GM12878 (cell line): ENCODE results near the gene EPHB1. TPM values are rescaled to one million over a fixed set of nuclear protein-coding genes. Genes with fewer than 3 reads are reported as not detected.

Experiments used
- ATAC-seq: fragments of 200-7000 bp; cut with Tn5 transposase; 3 replicates; pipeline ENCODE4 v1.9.1; 2020; ENCODE audit warnings: mild to moderate bottlenecking, moderate library complexity
- BruUV-seq: library from RNA; stranded (reverse); fragments of 400-500 nt; replicated peaks from 2 replicates; lab custom pipeline; 2021; lab: Mats Ljungman, UMichigan
- CTCF ChIA-PET: fragments of 300-600 bp; sonication (Branson Sonifier 250); formaldehyde crosslinking; extraction: SDS; loops from one replicate; lab custom pipeline; 2021; ENCODE audit warnings: inconsistent platforms; lab: Yijun Ruan, JAX
- POLR2A ChIA-PET: fragments of 350-600 bp; formaldehyde crosslinking; extraction: SDS; loops from one replicate; lab custom pipeline; 2021; ENCODE audit warnings: inconsistent platforms; lab: Charles Lee
- RAD21 ChIA-PET: fragments of 300-600 bp; sonication (Branson Sonifier 250); formaldehyde crosslinking; loops from one replicate; lab custom pipeline; 2023; ENCODE audit warnings: antibody characterized with exemption; ENCODE audit not compliant: unreplicated experiment; lab: Charles Lee
- SMC1A ChIA-PET: fragments of 300-600 bp; sonication (Branson Sonifier 250); formaldehyde crosslinking; loops from one replicate; lab custom pipeline; 2023; ENCODE audit not compliant: unreplicated experiment, uncharacterized antibody; lab: Charles Lee
- DNase-seq: peaks from one replicate; pipeline ENCODE4 v3.0.0-alpha.2; 2011; ENCODE audit warnings: low read depth, low spot score
- FAIRE-seq: peaks from 3 replicates; lab custom pipeline; 2011; peaks lifted over from hg19 to GRCh38; lab: Jason Lieb, UNC
- H2AFZ ChIP-seq: 2 replicates; pipeline ENCODE4 v1.6.0; 2011; ENCODE audit warnings: low read depth, low read length, control low read depth; ENCODE audit not compliant: control insufficient read depth
- H3K27ac ChIP-seq: 2 replicates; pipeline ENCODE4 v1.5.1; 2011; ENCODE audit warnings: control low read depth; ENCODE audit not compliant: control insufficient read depth, insufficient read depth
- H3K27me3 ChIP-seq, 2 experiments: replicated peaks in 1 of 2; 2 replicates each; pipeline versions ENCODE4 v1.6.0 to v1.6.1; 2011; ENCODE audit warnings: low read length in 1 of 2; ENCODE audit not compliant: control insufficient read depth in 2 of 2, insufficient read depth in 2 of 2
- H3K36me3 ChIP-seq, 2 experiments: 2 replicates each; pipeline ENCODE4 v1.5.1; 2011; ENCODE audit warnings: low read length in 1 of 2; ENCODE audit not compliant: control insufficient read depth in 2 of 2, insufficient read depth in 2 of 2
- H3K4me1 ChIP-seq: 2 replicates; pipeline ENCODE4 v1.6.1; 2011; ENCODE audit warnings: mild to moderate bottlenecking, low read length, moderate library complexity, mixed read lengths; ENCODE audit not compliant: control insufficient read depth, insufficient read depth
- H3K4me2 ChIP-seq: 2 replicates; pipeline ENCODE4 v1.6.0; 2011; ENCODE audit warnings: control low read depth; ENCODE audit not compliant: control insufficient read depth, insufficient read depth
- H3K4me3 ChIP-seq: fragments of 200-600 bp; sonication (generic); 2 replicates; pipeline ENCODE4 v1.5.1; 2016
- H3K79me2 ChIP-seq: 2 replicates; pipeline ENCODE4 v1.6.0; 2011; ENCODE audit warnings: low read length; ENCODE audit not compliant: control insufficient read depth, insufficient read depth
- H3K9ac ChIP-seq: 2 replicates; pipeline ENCODE4 v1.8.0; 2011; ENCODE audit warnings: low read length, control low read depth, mixed read lengths; ENCODE audit not compliant: control insufficient read depth, insufficient read depth
- H3K9me3 ChIP-seq: replicated peaks from 3 replicates; pipeline ENCODE4 v1.5.1; 2011; ENCODE audit warnings: mild to moderate bottlenecking, low read length; ENCODE audit not compliant: control insufficient read depth, insufficient read depth
- H4K20me1 ChIP-seq: 2 replicates; pipeline ENCODE4 v1.6.0; 2011; ENCODE audit not compliant: control insufficient read depth, insufficient read depth
- ASH2L ChIP-seq: fragments of 300-600, 200-600 bp; sonication (generic); IDR thresholded peaks from 2 replicates; pipeline ENCODE4 v1.6.1; 2017; ENCODE audit warnings: low read depth, mild to moderate bottlenecking, borderline replicate concordance
- MTA3 ChIP-seq: IDR thresholded peaks from 2 replicates; pipeline ENCODE4 v1.6.1; 2012; ENCODE audit warnings: low read length, inconsistent platforms, borderline replicate concordance
- RAD51 ChIP-seq: fragments of 450-650 bp; IDR thresholded peaks from 2 replicates; pipeline ENCODE4 v1.6.1; 2016; ENCODE audit warnings: moderate library complexity, mild to moderate bottlenecking, inconsistent platforms
- RUNX3 ChIP-seq: IDR thresholded peaks from 2 replicates; pipeline ENCODE4 v1.6.1; 2012; ENCODE audit warnings: low read length, inconsistent platforms
- SRF ChIP-seq, 2 experiments: IDR thresholded peaks; 2 replicates each; pipeline ENCODE4 v1.6.1; 2011; ENCODE audit warnings: low read depth in 2 of 2, low read length in 2 of 2, mild to moderate bottlenecking in 1 of 2, moderate library complexity in 1 of 2
- ZNF217 ChIP-seq: fragments of 450-650 bp; IDR thresholded peaks from 2 replicates; pipeline ENCODE4 v1.6.1; 2017; ENCODE audit warnings: antibody characterized with exemption, mild to moderate bottlenecking
- ZNF687 ChIP-seq: fragments of 450-650 bp; IDR thresholded peaks from 2 replicates; pipeline ENCODE4 v1.6.1; 2017; ENCODE audit warnings: mild to moderate bottlenecking, moderate library complexity
- WGBS: methylation state at CpG from one replicate; pipeline ENCODE4 v1.1.6; 2016; ENCODE audit warnings: low lambda C conversion rate; ENCODE audit not compliant: insufficient replicate concordance, insufficient coverage; ENCODE audit errors: missing lambda C conversion rate; 5-methylcytosine and 5-hydroxymethylcytosine counted together
- in situ Hi-C: fragments of 300-500 bp; cut with MboI; formaldehyde crosslinking; loops from 9 replicates; pipeline ENCODE4 v1.14.3; 2018; ENCODE audit warnings: mixed read lengths
- intact Hi-C: fragments of 100-400 bp; cut with micrococcal nuclease; formaldehyde crosslinking; loops from one replicate; pipeline ENCODE4 v1.14.2; 2022; ENCODE audit not compliant: unreplicated experiment
- polyA plus RNA-seq, 11 experiments: library from polyadenylated mRNA; depleted of rRNA in 4 of 11; unstranded in 6 of 11; stranded (reverse) in 5 of 11; fragments of >200 nt; fragmentation: Nextera tagmentation in 4 of 11; fragmentation: Illumina TruSeq in 1 of 11; extraction: Ambion mirVana in 4 of 11; extraction: Trizol in 1 of 11; gene quantifications; 1 replicate in 1 of 11; 2 replicates in 10 of 11; pipeline versions ENCODE4 v1.2.1 to v1.2.3, GENCODE V29; 2011 to 2016; ENCODE audit warnings: inconsistent platforms in 2 of 11, missing spikeins in 2 of 11, low read depth in 1 of 11
- total RNA-seq, 4 experiments: library from RNA; depleted of rRNA in 3 of 4; stranded (reverse); fragments of >200 nt in 3 of 4; fragmentation: Illumina TruSeq in 1 of 4; extraction: Trizol in 1 of 4; gene quantifications; 2 replicates each; pipeline versions ENCODE4 v1.2.1 to v1.2.3, GENCODE V29; 2013 to 2021
- TF ChIP-seq, protein P1 (sequence below): IDR thresholded peaks from 2 replicates; pipeline ENCODE4 v1.6.1; 2012; ENCODE audit warnings: low read length, inconsistent platforms

Gene EPHB1
- total and polyA plus RNA-seq, 10 of the 15 experiments (the other 5 are each of a cell fraction or from before 2014, with no cell fraction given), result 0.33 to 23.8 (median 1.2) TPM

- Histone ChIP-seq H3K4me2 (no peak overlapping the region), H3K4me3 (no peak overlapping the region), H4K20me1 (no peaks in the 10 kb centered on the region), H2AFZ (no peak overlapping the region), H3K27ac (no peak overlapping the region), H3K36me3 (no peaks in the 10 kb centered on the region), H3K9me3 (no peaks in the 10 kb centered on the region; the same call in 2 of the 3 replicates), H3K9ac (no peak overlapping the region), H3K4me1 (no peaks in the 10 kb centered on the region), H3K27me3 (no peaks in the 10 kb centered on the region; a peak in 1 of 4 replicates), H3K79me2 (no peaks in the 10 kb centered on the region)
- CTCF ChIA-PET, result no interaction called here
- SMC1A ChIA-PET, result no interaction called here
- FAIRE-seq, result no peak
- WGBS, result 47% methylated on average over 3 of the region's 3 CpGs
- POLR2A ChIA-PET, result no interaction called here
- no peak for ATAC-seq
- BruUV-seq, result no TSS peak
- no peak for DNase-seq
- intact Hi-C loops, result no loop called here
- RAD21 ChIA-PET, result no interaction called here
- TF ChIP-seq, protein P1, sequence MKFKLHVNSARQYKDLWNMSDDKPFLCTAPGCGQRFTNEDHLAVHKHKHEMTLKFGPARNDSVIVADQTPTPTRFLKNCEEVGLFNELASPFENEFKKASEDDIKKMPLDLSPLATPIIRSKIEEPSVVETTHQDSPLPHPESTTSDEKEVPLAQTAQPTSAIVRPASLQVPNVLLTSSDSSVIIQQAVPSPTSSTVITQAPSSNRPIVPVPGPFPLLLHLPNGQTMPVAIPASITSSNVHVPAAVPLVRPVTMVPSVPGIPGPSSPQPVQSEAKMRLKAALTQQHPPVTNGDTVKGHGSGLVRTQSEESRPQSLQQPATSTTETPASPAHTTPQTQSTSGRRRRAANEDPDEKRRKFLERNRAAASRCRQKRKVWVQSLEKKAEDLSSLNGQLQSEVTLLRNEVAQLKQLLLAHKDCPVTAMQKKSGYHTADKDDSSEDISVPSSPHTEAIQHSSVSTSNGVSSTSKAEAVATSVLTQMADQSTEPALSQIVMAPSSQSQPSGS, result no peak
- no peak for TF ChIP-seq ZNF687
- no peak for TF ChIP-seq RAD51
- no peak for TF ChIP-seq ASH2L
- no peak for TF ChIP-seq RUNX3
- TF ChIP-seq SRF (IDR thresholded peaks at IDR 0.05; ENCODE audit: low read depth in 2 of 2, low read length in 2 of 2), result no peak
- no peak for TF ChIP-seq MTA3
- no peak for TF ChIP-seq ZNF217
- in situ Hi-C loops, result no loop called here
Measured at GRCh38 chr3:134772011-134772410, 23.0 kb upstream of the EPHB1 start.
